WTC11 (cell line): ENCODE results near the gene SPATA2L. TPM values are rescaled to one million over a fixed set of nuclear protein-coding genes. Genes with fewer than 3 reads are reported as not detected.

ENCODE experiments used
- ATAC-seq: fragments of 200-7000 bp; cut with Tn5 transposase; 2 replicates; pipeline ENCODE4 v1.10.0; 2021; ENCODE audit warnings: mild to moderate bottlenecking, moderate library complexity
- CTCF ChIA-PET: fragments of 300-600 bp; sonication (Branson Sonifier 250); formaldehyde crosslinking; loops from one replicate; lab custom pipeline; 2021; ENCODE audit warnings: antibody characterized with exemption; lab: Charles Lee
- POLR2A ChIA-PET: fragments of 350-600 bp; sonication (Branson Sonifier 250); formaldehyde crosslinking; loops from one replicate; lab custom pipeline; 2021; ENCODE audit warnings: antibody characterized with exemption; lab: Charles Lee
- DNase-seq: peaks from one replicate; pipeline ENCODE4 v3.0.0; 2021; ENCODE audit warnings: low spot score
- H3K27ac Mint-ChIP-seq: 2 replicates; pipeline ENCODE4 v1.8.0; 2021; ENCODE audit warnings: mixed read lengths
- H3K27me3 Mint-ChIP-seq: 2 replicates; pipeline ENCODE4 v1.8.0; 2021; ENCODE audit warnings: low read depth, mild to moderate bottlenecking, moderate library complexity, mixed read lengths
- H3K36me3 Mint-ChIP-seq: 2 replicates; pipeline ENCODE4 v1.8.0; 2021; ENCODE audit warnings: mixed read lengths
- H3K4me1 Mint-ChIP-seq: 2 replicates; pipeline ENCODE4 v1.8.0; 2022; ENCODE audit warnings: mixed read lengths
- H3K4me3 Mint-ChIP-seq: 2 replicates; pipeline ENCODE4 v1.8.0; 2021; ENCODE audit warnings: mild to moderate bottlenecking, moderate library complexity, mixed read lengths
- H3K9me3 Mint-ChIP-seq: 2 replicates; pipeline ENCODE4 v1.8.0; 2021; ENCODE audit warnings: mixed read lengths
- CREM ChIP-seq: sonication (generic); formaldehyde crosslinking; IDR thresholded peaks from 2 replicates; pipeline ENCODE4 v1.8.1; 2022; ENCODE audit warnings: mild to moderate bottlenecking, missing genetic modification reagents, moderate library complexity
- EMX1 ChIP-seq: fragments of 250-450 bp; sonication (Bioruptor Pico); IDR thresholded peaks from 2 replicates; pipeline ENCODE4 v1.8.0; 2021; ENCODE audit warnings: mild to moderate bottlenecking
- FOXK1 ChIP-seq: sonication (generic); formaldehyde crosslinking; IDR thresholded peaks from 2 replicates; pipeline ENCODE4 v1.8.0; 2022; ENCODE audit warnings: mild to moderate bottlenecking, moderate library complexity, missing genetic modification reagents
- GABPB1 ChIP-seq: sonication (generic); formaldehyde crosslinking; IDR thresholded peaks from 2 replicates; pipeline ENCODE4 v1.8.1; 2023; ENCODE audit warnings: mild to moderate bottlenecking, missing genetic modification reagents
- GRHL2 ChIP-seq: fragments of 250-450 bp; sonication (Bioruptor Pico); IDR thresholded peaks from 2 replicates; pipeline ENCODE4 v1.8.0; 2022; ENCODE audit warnings: mild to moderate bottlenecking, moderate library complexity; ENCODE audit not compliant: insufficient replicate concordance, severe bottlenecking
- NR1H2 ChIP-seq: sonication (generic); formaldehyde crosslinking; IDR thresholded peaks from 2 replicates; pipeline ENCODE4 v1.9.0; 2021; ENCODE audit warnings: mild to moderate bottlenecking, moderate library complexity, missing genetic modification reagents
- SMAD3 ChIP-seq: sonication (generic); formaldehyde crosslinking; IDR thresholded peaks from 2 replicates; pipeline ENCODE4 v1.8.0; 2022; ENCODE audit warnings: missing genetic modification reagents, mild to moderate bottlenecking, borderline replicate concordance
- TCF7 ChIP-seq: sonication (generic); formaldehyde crosslinking; IDR thresholded peaks from 2 replicates; pipeline ENCODE4 v1.8.0; 2022; ENCODE audit warnings: mild to moderate bottlenecking, low read depth, missing genetic modification reagents, moderate library complexity
- ZNF232 ChIP-seq: sonication (generic); formaldehyde crosslinking; IDR thresholded peaks from 2 replicates; pipeline ENCODE4 v1.8.0; 2022; ENCODE audit warnings: mild to moderate bottlenecking, missing genetic modification reagents
- ZNF263 ChIP-seq: sonication (generic); formaldehyde crosslinking; IDR thresholded peaks from 2 replicates; pipeline ENCODE4 v1.8.1; 2022; ENCODE audit warnings: low read depth, mild to moderate bottlenecking, moderate library complexity, missing genetic modification reagents
- total RNA-seq: library from RNA; stranded (reverse); gene quantifications from 3 replicates; pipeline ENCODE4 v1.2.3, GENCODE V29; 2021
- TF ChIP-seq, protein P1 (sequence below): fragments of 250-450 bp; sonication (Bioruptor Pico); IDR thresholded peaks from 2 replicates; pipeline ENCODE4 v1.9.0; 2021; ENCODE audit warnings: mild to moderate bottlenecking
- TF ChIP-seq, protein P2 (sequence below): sonication (generic); formaldehyde crosslinking; conservative IDR thresholded peaks from 2 replicates; pipeline ENCODE4 v1.8.1; 2023; ENCODE audit warnings: mild to moderate bottlenecking, low read depth, missing genetic modification reagents, moderate library complexity
- TF ChIP-seq, protein P3 (sequence below): sonication (generic); formaldehyde crosslinking; IDR thresholded peaks from 2 replicates; pipeline ENCODE4 v1.8.1; 2023; ENCODE audit warnings: mild to moderate bottlenecking, missing genetic modification reagents, moderate library complexity
- TF ChIP-seq, protein P4 (sequence below): fragments of 250-450 bp; sonication (Bioruptor Pico); IDR thresholded peaks from 2 replicates; pipeline ENCODE4 v1.9.0; 2021; ENCODE audit warnings: mild to moderate bottlenecking, borderline replicate concordance
- TF ChIP-seq, protein P5 (sequence below): sonication (generic); formaldehyde crosslinking; IDR thresholded peaks from 2 replicates; pipeline ENCODE4 v1.8.1; 2023; ENCODE audit warnings: mild to moderate bottlenecking, missing genetic modification reagents, moderate library complexity
- TF ChIP-seq, protein P6 (sequence below): sonication (generic); formaldehyde crosslinking; IDR thresholded peaks from 2 replicates; pipeline ENCODE4 v1.8.0; 2022; ENCODE audit warnings: mild to moderate bottlenecking, missing genetic modification reagents
- TF ChIP-seq, protein P7 (sequence below): sonication (generic); formaldehyde crosslinking; IDR thresholded peaks from 2 replicates; pipeline ENCODE4 v1.8.1; 2023; ENCODE audit warnings: mild to moderate bottlenecking, moderate library complexity, missing genetic modification reagents
- TF ChIP-seq, protein P8 (sequence below): sonication (generic); formaldehyde crosslinking; IDR thresholded peaks from 2 replicates; pipeline ENCODE4 v1.8.0; 2022; ENCODE audit warnings: missing genetic modification reagents

Gene SPATA2L
- total RNA-seq, 1 experiment from 2014 or later: 15.7 TPM

DNA sequence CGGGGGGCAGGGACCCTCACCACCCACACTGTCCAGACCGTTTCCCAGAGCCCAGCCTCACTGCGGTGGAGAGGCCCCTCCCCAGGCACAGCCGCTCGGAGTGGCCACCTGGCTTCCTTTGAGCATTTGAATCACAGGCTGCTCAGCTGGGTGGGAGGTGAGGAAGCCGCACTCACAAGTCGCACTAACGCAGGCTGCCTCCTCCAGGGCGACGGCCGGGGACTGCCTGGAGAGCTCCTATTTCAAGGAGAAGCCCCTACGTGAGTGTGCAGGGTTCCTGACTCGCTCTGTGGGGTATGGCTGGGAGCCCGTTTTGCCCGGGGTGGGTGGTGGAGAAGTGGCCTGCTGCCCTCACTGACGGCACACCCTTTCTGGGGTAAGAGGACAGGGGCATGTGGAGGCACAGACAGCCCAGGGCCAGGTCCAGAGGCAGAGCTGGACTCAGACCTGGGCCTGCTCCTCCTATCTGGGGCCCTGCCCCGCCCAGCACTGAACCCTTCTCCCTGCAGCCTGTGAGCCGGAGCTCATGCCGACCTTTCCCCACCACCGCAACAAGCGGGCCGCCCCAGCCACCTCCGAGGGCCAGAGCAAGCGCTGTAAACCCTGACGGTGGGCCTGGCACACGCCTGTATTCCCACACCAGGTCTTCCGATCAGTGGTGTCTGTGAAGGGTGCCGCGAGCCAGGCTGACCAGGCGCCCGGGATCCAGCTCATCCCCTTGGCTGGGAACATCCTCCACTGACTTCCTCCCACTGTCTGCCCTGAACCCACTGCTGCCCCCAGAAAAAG is 6.2 kb downstream of the SPATA2L start:
- no peak overlapping the region for H3K4me3 Mint-ChIP-seq
- no peaks in the 10 kb centered on the region for H3K9me3 Mint-ChIP-seq
- ATAC-seq (no peak), DNase-seq (no peak)
- H3K27ac Mint-ChIP-seq: no peak overlapping the region
- H3K27me3 Mint-ChIP-seq: no peaks in the 10 kb centered on the region
- peaks cover 6% of the 10 kb centered on the region for H3K4me1 Mint-ChIP-seq
- ChIA-PET POLR2A (interaction anchor here (0.5 to 1.2 kb wide), 3 partner anchors 9 to 197 kb away, joined by 3 read pairs; partner anchors contain the start of gene CDK10), CTCF (interaction anchor here (0.5 to 2.5 kb wide), 2 partner anchors 10 to 80 kb away, joined by 4 to 9 read pairs; no protein-coding TSS in a partner anchor)
- H3K36me3 Mint-ChIP-seq: peaks cover 31% of the 10 kb centered on the region
- TF ChIP-seq GRHL2 (CRISPR knock-in tag) (no peak), FOXK1 (CRISPR knock-in tag) (no peak), TCF7 (CRISPR knock-in tag) (no peak), CREM (CRISPR knock-in tag) (no peak), SMAD3 (no peak), ZNF263 (no peak), GABPB1 (no peak; the same call in 1 of the 2 replicates), EMX1 (CRISPR knock-in tag) (no peak), NR1H2 (no peak), ZNF232 (no peak)
- TF ChIP-seq, protein P1, sequence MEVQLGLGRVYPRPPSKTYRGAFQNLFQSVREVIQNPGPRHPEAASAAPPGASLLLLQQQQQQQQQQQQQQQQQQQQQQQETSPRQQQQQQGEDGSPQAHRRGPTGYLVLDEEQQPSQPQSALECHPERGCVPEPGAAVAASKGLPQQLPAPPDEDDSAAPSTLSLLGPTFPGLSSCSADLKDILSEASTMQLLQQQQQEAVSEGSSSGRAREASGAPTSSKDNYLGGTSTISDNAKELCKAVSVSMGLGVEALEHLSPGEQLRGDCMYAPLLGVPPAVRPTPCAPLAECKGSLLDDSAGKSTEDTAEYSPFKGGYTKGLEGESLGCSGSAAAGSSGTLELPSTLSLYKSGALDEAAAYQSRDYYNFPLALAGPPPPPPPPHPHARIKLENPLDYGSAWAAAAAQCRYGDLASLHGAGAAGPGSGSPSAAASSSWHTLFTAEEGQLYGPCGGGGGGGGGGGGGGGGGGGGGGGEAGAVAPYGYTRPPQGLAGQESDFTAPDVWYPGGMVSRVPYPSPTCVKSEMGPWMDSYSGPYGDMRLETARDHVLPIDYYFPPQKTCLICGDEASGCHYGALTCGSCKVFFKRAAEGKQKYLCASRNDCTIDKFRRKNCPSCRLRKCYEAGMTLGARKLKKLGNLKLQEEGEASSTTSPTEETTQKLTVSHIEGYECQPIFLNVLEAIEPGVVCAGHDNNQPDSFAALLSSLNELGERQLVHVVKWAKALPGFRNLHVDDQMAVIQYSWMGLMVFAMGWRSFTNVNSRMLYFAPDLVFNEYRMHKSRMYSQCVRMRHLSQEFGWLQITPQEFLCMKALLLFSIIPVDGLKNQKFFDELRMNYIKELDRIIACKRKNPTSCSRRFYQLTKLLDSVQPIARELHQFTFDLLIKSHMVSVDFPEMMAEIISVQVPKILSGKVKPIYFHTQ: no peak
- TF ChIP-seq, protein P2, sequence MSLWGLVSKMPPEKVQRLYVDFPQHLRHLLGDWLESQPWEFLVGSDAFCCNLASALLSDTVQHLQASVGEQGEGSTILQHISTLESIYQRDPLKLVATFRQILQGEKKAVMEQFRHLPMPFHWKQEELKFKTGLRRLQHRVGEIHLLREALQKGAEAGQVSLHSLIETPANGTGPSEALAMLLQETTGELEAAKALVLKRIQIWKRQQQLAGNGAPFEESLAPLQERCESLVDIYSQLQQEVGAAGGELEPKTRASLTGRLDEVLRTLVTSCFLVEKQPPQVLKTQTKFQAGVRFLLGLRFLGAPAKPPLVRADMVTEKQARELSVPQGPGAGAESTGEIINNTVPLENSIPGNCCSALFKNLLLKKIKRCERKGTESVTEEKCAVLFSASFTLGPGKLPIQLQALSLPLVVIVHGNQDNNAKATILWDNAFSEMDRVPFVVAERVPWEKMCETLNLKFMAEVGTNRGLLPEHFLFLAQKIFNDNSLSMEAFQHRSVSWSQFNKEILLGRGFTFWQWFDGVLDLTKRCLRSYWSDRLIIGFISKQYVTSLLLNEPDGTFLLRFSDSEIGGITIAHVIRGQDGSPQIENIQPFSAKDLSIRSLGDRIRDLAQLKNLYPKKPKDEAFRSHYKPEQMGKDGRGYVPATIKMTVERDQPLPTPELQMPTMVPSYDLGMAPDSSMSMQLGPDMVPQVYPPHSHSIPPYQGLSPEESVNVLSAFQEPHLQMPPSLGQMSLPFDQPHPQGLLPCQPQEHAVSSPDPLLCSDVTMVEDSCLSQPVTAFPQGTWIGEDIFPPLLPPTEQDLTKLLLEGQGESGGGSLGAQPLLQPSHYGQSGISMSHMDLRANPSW (CRISPR knock-in tag): no peak
- TF ChIP-seq, protein P3, sequence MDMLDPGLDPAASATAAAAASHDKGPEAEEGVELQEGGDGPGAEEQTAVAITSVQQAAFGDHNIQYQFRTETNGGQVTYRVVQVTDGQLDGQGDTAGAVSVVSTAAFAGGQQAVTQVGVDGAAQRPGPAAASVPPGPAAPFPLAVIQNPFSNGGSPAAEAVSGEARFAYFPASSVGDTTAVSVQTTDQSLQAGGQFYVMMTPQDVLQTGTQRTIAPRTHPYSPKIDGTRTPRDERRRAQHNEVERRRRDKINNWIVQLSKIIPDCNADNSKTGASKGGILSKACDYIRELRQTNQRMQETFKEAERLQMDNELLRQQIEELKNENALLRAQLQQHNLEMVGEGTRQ: no peak
- TF ChIP-seq, protein P4, sequence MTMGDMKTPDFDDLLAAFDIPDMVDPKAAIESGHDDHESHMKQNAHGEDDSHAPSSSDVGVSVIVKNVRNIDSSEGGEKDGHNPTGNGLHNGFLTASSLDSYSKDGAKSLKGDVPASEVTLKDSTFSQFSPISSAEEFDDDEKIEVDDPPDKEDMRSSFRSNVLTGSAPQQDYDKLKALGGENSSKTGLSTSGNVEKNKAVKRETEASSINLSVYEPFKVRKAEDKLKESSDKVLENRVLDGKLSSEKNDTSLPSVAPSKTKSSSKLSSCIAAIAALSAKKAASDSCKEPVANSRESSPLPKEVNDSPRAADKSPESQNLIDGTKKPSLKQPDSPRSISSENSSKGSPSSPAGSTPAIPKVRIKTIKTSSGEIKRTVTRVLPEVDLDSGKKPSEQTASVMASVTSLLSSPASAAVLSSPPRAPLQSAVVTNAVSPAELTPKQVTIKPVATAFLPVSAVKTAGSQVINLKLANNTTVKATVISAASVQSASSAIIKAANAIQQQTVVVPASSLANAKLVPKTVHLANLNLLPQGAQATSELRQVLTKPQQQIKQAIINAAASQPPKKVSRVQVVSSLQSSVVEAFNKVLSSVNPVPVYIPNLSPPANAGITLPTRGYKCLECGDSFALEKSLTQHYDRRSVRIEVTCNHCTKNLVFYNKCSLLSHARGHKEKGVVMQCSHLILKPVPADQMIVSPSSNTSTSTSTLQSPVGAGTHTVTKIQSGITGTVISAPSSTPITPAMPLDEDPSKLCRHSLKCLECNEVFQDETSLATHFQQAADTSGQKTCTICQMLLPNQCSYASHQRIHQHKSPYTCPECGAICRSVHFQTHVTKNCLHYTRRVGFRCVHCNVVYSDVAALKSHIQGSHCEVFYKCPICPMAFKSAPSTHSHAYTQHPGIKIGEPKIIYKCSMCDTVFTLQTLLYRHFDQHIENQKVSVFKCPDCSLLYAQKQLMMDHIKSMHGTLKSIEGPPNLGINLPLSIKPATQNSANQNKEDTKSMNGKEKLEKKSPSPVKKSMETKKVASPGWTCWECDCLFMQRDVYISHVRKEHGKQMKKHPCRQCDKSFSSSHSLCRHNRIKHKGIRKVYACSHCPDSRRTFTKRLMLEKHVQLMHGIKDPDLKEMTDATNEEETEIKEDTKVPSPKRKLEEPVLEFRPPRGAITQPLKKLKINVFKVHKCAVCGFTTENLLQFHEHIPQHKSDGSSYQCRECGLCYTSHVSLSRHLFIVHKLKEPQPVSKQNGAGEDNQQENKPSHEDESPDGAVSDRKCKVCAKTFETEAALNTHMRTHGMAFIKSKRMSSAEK (CRISPR knock-in tag): no peak
- TF ChIP-seq, protein P5, sequence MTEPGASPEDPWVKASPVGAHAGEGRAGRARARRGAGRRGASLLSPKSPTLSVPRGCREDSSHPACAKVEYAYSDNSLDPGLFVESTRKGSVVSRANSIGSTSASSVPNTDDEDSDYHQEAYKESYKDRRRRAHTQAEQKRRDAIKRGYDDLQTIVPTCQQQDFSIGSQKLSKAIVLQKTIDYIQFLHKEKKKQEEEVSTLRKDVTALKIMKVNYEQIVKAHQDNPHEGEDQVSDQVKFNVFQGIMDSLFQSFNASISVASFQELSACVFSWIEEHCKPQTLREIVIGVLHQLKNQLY (CRISPR knock-in tag): no peak
- TF ChIP-seq, protein P6, sequence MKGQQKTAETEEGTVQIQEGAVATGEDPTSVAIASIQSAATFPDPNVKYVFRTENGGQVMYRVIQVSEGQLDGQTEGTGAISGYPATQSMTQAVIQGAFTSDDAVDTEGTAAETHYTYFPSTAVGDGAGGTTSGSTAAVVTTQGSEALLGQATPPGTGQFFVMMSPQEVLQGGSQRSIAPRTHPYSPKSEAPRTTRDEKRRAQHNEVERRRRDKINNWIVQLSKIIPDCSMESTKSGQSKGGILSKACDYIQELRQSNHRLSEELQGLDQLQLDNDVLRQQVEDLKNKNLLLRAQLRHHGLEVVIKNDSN: no peak
- TF ChIP-seq, protein P7, sequence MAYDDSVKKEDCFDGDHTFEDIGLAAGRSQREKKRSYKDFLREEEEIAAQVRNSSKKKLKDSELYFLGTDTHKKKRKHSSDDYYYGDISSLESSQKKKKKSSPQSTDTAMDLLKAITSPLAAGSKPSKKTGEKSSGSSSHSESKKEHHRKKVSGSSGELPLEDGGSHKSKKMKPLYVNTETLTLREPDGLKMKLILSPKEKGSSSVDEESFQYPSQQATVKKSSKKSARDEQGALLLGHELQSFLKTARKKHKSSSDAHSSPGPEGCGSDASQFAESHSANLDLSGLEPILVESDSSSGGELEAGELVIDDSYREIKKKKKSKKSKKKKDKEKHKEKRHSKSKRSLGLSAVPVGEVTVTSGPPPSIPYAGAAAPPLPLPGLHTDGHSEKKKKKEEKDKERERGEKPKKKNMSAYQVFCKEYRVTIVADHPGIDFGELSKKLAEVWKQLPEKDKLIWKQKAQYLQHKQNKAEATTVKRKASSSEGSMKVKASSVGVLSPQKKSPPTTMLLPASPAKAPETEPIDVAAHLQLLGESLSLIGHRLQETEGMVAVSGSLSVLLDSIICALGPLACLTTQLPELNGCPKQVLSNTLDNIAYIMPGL (CRISPR knock-in tag): no peak
- TF ChIP-seq, protein P8, sequence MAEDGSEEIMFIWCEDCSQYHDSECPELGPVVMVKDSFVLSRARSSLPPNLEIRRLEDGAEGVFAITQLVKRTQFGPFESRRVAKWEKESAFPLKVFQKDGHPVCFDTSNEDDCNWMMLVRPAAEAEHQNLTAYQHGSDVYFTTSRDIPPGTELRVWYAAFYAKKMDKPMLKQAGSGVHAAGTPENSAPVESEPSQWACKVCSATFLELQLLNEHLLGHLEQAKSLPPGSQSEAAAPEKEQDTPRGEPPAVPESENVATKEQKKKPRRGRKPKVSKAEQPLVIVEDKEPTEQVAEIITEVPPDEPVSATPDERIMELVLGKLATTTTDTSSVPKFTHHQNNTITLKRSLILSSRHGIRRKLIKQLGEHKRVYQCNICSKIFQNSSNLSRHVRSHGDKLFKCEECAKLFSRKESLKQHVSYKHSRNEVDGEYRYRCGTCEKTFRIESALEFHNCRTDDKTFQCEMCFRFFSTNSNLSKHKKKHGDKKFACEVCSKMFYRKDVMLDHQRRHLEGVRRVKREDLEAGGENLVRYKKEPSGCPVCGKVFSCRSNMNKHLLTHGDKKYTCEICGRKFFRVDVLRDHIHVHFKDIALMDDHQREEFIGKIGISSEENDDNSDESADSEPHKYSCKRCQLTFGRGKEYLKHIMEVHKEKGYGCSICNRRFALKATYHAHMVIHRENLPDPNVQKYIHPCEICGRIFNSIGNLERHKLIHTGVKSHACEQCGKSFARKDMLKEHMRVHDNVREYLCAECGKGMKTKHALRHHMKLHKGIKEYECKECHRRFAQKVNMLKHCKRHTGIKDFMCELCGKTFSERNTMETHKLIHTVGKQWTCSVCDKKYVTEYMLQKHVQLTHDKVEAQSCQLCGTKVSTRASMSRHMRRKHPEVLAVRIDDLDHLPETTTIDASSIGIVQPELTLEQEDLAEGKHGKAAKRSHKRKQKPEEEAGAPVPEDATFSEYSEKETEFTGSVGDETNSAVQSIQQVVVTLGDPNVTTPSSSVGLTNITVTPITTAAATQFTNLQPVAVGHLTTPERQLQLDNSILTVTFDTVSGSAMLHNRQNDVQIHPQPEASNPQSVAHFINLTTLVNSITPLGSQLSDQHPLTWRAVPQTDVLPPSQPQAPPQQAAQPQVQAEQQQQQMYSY (CRISPR knock-in tag): no peak
